Pancreas (tissue), 10 donors: ENCODE data around the gene SRBD1. TPM values are rescaled to one million over a fixed set of nuclear protein-coding genes. Genes with fewer than 3 reads are reported as not detected.

Source experiments
- ATAC-seq, 4 donors: fragments of 200-7000 bp; cut with Tn5 transposase; one replicate each; pipeline versions ENCODE4 v1.8.0 to v1.9.1; 2020; ENCODE audit warnings: mild to moderate bottlenecking in 4 of 4, moderate library complexity in 4 of 4
- DNase-seq, 6 donors: peaks; one replicate each; pipeline ENCODE4 v3.0.0-alpha.2; 2020
- FAIRE-seq: peaks from 2 replicates; lab custom pipeline; 2012; peaks lifted over from hg19 to GRCh38; lab: Jason Lieb, UNC
- H3K27ac ChIP-seq, 4 donors: fragments of 200-600 bp; sonication (generic); 1 replicate in 3 of 4; 2 replicates in 1 of 4; pipeline versions ENCODE4 v1.5.0 to v1.8.0; 2020
- H3K27me3 ChIP-seq, 4 donors: fragments of 200-600 bp; one replicate each; pipeline ENCODE4 v1.8.0; 2021
- H3K36me3 ChIP-seq, 3 donors: fragments of 200-600 bp; sonication (generic) in 1 of 3; one replicate each; pipeline versions ENCODE4 v1.5.0 to v1.8.0; 2020 to 2021
- H3K4me1 ChIP-seq, 3 donors: fragments of 200-600 bp; one replicate each; pipeline ENCODE4 v1.8.0; 2021
- H3K4me3 ChIP-seq, 4 donors: fragments of 200-600 bp; sonication (generic) in 2 of 4; one replicate each; pipeline versions ENCODE4 v1.5.0 to v1.8.0; 2020 to 2021
- H3K9me3 ChIP-seq, 4 donors: fragments of 200-600 bp; one replicate each; pipeline ENCODE4 v1.8.0; 2021
- WGBS, 2 donors: extraction: QIAGEN DNeasy Blood & Tissue Kit; methylation state at CpG; one replicate each; pipeline ENCODE4 v1.1.7; 2013; 5-methylcytosine and 5-hydroxymethylcytosine counted together
- intact Hi-C, 3 donors: fragments of 100-400 bp; cut with DNase I; formaldehyde crosslinking; loops; one replicate each; pipeline versions ENCODE4 v1.11.1 to v1.14.2; 2022
- polyA plus RNA-seq, 2 donors: library from polyadenylated mRNA; stranded (reverse); fragments of 200-250 nt; gene quantifications; one replicate each; pipeline ENCODE4 v1.2.3, GENCODE V29; 2013
- total RNA-seq, 6 donors: library from RNA; stranded (reverse); fragmentation: NEBNext Ultra II Directional in 4 of 6; extraction: Animal tissue kit (Norgen Biotek cat#: 25700) in 4 of 6; gene quantifications; one replicate each; pipeline versions ENCODE4 v1.2.1 to v1.2.4, GENCODE V29; 2021 to 2023
- TF ChIP-seq, protein P1 (sequence below), 4 donors: fragments of 200-600 bp; sonication (generic) in 3 of 4; IDR thresholded peaks; one replicate each; pipeline versions ENCODE4 v1.5.0 to v1.8.0; 2021; ENCODE audit warnings: antibody characterized with exemption in 4 of 4
- donor health status: healthy with polysubstance abuse.
- donor health status: DM: no; HTN: no; CAD: no; lungs with moderate emphysema.
- donor health status: DM: no; HTN: no; CAD: no.
- donor health status: control.
- donor health status: control.
- donor health status: Bipolar disorder and iron deficiency.
- donor health status: DM: yes; HTN: yes; CAD: no.
- donor health status: DM: no; HTN: no; CAD: no.
- donor health status: DM: no; HTN: no; CAD: no.
- donor health status: DM: yes; HTN: yes; CAD: no.

SRBD1 gene
- total and polyA plus RNA-seq, 8 donors = 3.2 to 15.4 (median 11.6) TPM

GRCh38 chr2:45494275-45494977 is 116.6 kb downstream of the SRBD1 start:
- no peak overlapping the region for H3K4me3 ChIP-seq
- no peak overlapping the region for H3K27ac ChIP-seq
- FAIRE-seq = peak; percentile 89
- H3K27me3 ChIP-seq = no peaks in the 10 kb centered on the region
- no peaks in the 10 kb centered on the region for H3K4me1 ChIP-seq
- H3K36me3 ChIP-seq = no peaks in the 10 kb centered on the region
- DNase-seq = peak in 2 of 6 donors; percentile 14 to 15
- TF ChIP-seq, protein P1, sequence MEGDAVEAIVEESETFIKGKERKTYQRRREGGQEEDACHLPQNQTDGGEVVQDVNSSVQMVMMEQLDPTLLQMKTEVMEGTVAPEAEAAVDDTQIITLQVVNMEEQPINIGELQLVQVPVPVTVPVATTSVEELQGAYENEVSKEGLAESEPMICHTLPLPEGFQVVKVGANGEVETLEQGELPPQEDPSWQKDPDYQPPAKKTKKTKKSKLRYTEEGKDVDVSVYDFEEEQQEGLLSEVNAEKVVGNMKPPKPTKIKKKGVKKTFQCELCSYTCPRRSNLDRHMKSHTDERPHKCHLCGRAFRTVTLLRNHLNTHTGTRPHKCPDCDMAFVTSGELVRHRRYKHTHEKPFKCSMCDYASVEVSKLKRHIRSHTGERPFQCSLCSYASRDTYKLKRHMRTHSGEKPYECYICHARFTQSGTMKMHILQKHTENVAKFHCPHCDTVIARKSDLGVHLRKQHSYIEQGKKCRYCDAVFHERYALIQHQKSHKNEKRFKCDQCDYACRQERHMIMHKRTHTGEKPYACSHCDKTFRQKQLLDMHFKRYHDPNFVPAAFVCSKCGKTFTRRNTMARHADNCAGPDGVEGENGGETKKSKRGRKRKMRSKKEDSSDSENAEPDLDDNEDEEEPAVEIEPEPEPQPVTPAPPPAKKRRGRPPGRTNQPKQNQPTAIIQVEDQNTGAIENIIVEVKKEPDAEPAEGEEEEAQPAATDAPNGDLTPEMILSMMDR (IDR thresholded peaks at IDR 0.05) = peak; percentile 49 to 71 (median 56)
- intact Hi-C loops = no loop called here
- H3K9me3 ChIP-seq = no peaks in the 10 kb centered on the region
- ATAC-seq = peak; percentile 69 to 86 (median 81)
- WGBS, 2 donors = 2 to 5% methylated on average over 2 of the region's 2 CpGs

GRCh38 chr2:45484965-45485364 is 126.1 kb downstream of the SRBD1 start:
- WGBS, 2 donors = 90 to 93% methylated on average over 3 of the region's 3 CpGs
- FAIRE-seq (no peak), ATAC-seq (no peak), DNase-seq (no peak)
- H3K4me3 ChIP-seq = no peak overlapping the region
- no peak overlapping the region for H3K27ac ChIP-seq
- TF ChIP-seq, protein P1 (IDR thresholded peaks at IDR 0.05) = no peak
- no peaks in the 10 kb centered on the region for H3K4me1 ChIP-seq
- H3K27me3 ChIP-seq = no peaks in the 10 kb centered on the region
- H3K36me3 ChIP-seq = no peaks in the 10 kb centered on the region
- no peaks in the 10 kb centered on the region for H3K9me3 ChIP-seq
- intact Hi-C loops = no loop called here

- no peak for ATAC-seq
- H3K27me3 ChIP-seq = no peaks in the 10 kb centered on the region
- intact Hi-C loops = no loop called here
- FAIRE-seq = no peak
- H3K4me3 ChIP-seq = no peak overlapping the region
- H3K27ac ChIP-seq = no peak overlapping the region
- TF ChIP-seq, protein P1 (IDR thresholded peaks at IDR 0.05) = no peak
- no peaks in the 10 kb centered on the region for H3K9me3 ChIP-seq
- no peaks in the 10 kb centered on the region for H3K4me1 ChIP-seq
- no peak for DNase-seq
- H3K36me3 ChIP-seq = no peaks in the 10 kb centered on the region
These were observed 127.1 kb downstream of the SRBD1 start for GRCh38 chr2:45483997-45484396.

- WGBS, 2 donors = 42 to 77% methylated on average over 1 of the region's 1 CpG
- FAIRE-seq = no peak
- no peak for DNase-seq
- H3K4me1 ChIP-seq = peaks cover 0 to 9% (median 0%) of the 10 kb centered on the region in 3 donors
- no peaks in the 10 kb centered on the region for H3K27me3 ChIP-seq
- no peak overlapping the region for H3K4me3 ChIP-seq
- intact Hi-C loops = no loop called here
- no peaks in the 10 kb centered on the region for H3K36me3 ChIP-seq
- peak in 3 of 4 donors; percentile 30 to 69 (median 52) for ATAC-seq
- H3K27ac ChIP-seq = no peak overlapping the region
- H3K9me3 ChIP-seq = no peaks in the 10 kb centered on the region
- TF ChIP-seq, protein P1 (IDR thresholded peaks at IDR 0.05) = no peak
These were observed 133.5 kb downstream of the SRBD1 start for GRCh38 chr2:45477546-45477945.

GRCh38 chr2:45470531-45470930 is 140.5 kb downstream of the SRBD1 start:
- H3K27ac ChIP-seq = peak overlapping the region; percentile 46 to 78 (median 68)
- 72% methylated on average over 3 of the region's 3 CpGs for WGBS, 2 donors
- FAIRE-seq = no peak
- H3K4me3 ChIP-seq = no peak overlapping the region
- peaks cover 18 to 28% (median 21%) of the 10 kb centered on the region in 3 donors for H3K4me1 ChIP-seq
- H3K36me3 ChIP-seq = no peaks in the 10 kb centered on the region
- no peaks in the 10 kb centered on the region for H3K27me3 ChIP-seq
- intact Hi-C loops = no loop called here
- TF ChIP-seq, protein P1 (IDR thresholded peaks at IDR 0.05) = no peak
- DNase-seq = no peak
- ATAC-seq = peak in 2 of 4 donors; percentile 14 to 18
- no peaks in the 10 kb centered on the region for H3K9me3 ChIP-seq
